AG04449 (cell line): ENCODE results near the gene KCTD16.

ENCODE experiments used
- CTCF ChIA-PET: fragments of 350-600 bp; formaldehyde crosslinking; extraction: SDS; loops from one replicate; lab custom pipeline; 2021; ENCODE audit warnings: antibody characterized with exemption; lab: Yijun Ruan, JAX
- POLR2A ChIA-PET: fragments of 400-600, 350-600 bp; formaldehyde crosslinking; extraction: SDS; loops from one replicate; lab custom pipeline; 2020; ENCODE audit warnings: antibody characterized with exemption, inconsistent platforms; lab: Yijun Ruan, JAX
- DNase-seq: peaks from one replicate; pipeline ENCODE4 v3.0.0-alpha.2; 2010; ENCODE audit warnings: low read depth, low spot score
- H3K4me3 ChIP-seq: 2 replicates; pipeline ENCODE4 v1.5.1; 2011; ENCODE audit warnings: low read depth, mild to moderate bottlenecking, control low read depth, low read length
- TF ChIP-seq, protein P1 (sequence below): IDR thresholded peaks from one replicate; pipeline ENCODE4 v1.5.1; 2011; ENCODE audit warnings: mild to moderate bottlenecking, moderate library complexity, low read length, control low read depth, inconsistent platforms; ENCODE audit not compliant: insufficient read depth; ENCODE audit errors: missing control alignments

KCTD16 gene

GRCh38 chr5:144367991-144368390 lies 197.3 kb downstream of the KCTD16 start:
- TF ChIP-seq, protein P1, sequence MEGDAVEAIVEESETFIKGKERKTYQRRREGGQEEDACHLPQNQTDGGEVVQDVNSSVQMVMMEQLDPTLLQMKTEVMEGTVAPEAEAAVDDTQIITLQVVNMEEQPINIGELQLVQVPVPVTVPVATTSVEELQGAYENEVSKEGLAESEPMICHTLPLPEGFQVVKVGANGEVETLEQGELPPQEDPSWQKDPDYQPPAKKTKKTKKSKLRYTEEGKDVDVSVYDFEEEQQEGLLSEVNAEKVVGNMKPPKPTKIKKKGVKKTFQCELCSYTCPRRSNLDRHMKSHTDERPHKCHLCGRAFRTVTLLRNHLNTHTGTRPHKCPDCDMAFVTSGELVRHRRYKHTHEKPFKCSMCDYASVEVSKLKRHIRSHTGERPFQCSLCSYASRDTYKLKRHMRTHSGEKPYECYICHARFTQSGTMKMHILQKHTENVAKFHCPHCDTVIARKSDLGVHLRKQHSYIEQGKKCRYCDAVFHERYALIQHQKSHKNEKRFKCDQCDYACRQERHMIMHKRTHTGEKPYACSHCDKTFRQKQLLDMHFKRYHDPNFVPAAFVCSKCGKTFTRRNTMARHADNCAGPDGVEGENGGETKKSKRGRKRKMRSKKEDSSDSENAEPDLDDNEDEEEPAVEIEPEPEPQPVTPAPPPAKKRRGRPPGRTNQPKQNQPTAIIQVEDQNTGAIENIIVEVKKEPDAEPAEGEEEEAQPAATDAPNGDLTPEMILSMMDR = no peak

DNA sequence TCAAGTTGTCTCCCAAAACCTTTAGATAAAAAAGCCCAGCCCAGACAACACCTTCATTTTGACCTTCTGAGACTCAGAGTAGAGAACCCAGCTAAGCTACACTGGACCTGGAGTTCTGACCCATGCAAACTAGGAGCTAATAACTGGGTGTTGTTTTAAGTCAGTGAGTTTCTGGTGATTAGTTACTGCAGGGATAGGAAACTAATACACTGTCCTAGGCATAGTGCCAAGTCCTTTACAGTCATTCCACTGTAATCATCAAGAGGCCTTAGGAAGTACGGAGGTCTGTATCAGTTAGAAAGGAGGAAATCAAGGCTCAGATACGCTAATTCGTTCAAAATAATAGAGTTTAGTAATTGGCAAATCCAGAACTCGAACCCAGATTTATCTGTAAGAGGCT lies 197.9 kb downstream of the KCTD16 start:
- DNase-seq = no peak
- TF ChIP-seq, protein P1 = no peak
- no peak overlapping the region for H3K4me3 ChIP-seq
- ChIA-PET CTCF (interaction anchor here (0.8 kb wide), 1 partner anchor 10 kb away, joined by 3 read pairs; no protein-coding TSS in a partner anchor), POLR2A (no interaction called here)

More at GRCh38 chr5:144367991-144368390, 197.3 kb downstream of the KCTD16 start:
- H3K4me3 ChIP-seq = no peak overlapping the region
- POLR2A ChIA-PET = no interaction called here
- no peak for DNase-seq
- CTCF ChIA-PET = interaction anchor here (0.7 to 0.8 kb wide), 2 partner anchors 10 to 176 kb away, joined by 3 read pairs; no protein-coding TSS in a partner anchor

- DNase-seq = no peak
Measured at GRCh38 chr5:144369006-144369405, 198.3 kb downstream of the KCTD16 start.

GRCh38 chr5:144370273-144370672 lies 199.6 kb downstream of the KCTD16 start:
- CTCF ChIA-PET = no interaction called here
- DNase-seq = no peak
- no peak overlapping the region for H3K4me3 ChIP-seq
- TF ChIP-seq, protein P1 = no peak
- POLR2A ChIA-PET = no interaction called here

More at GRCh38 chr5:144369006-144369405, 198.3 kb downstream of the KCTD16 start:
- no peak overlapping the region for H3K4me3 ChIP-seq
- POLR2A ChIA-PET = no interaction called here
- TF ChIP-seq, protein P1 = no peak
- CTCF ChIA-PET = no interaction called here

DNA sequence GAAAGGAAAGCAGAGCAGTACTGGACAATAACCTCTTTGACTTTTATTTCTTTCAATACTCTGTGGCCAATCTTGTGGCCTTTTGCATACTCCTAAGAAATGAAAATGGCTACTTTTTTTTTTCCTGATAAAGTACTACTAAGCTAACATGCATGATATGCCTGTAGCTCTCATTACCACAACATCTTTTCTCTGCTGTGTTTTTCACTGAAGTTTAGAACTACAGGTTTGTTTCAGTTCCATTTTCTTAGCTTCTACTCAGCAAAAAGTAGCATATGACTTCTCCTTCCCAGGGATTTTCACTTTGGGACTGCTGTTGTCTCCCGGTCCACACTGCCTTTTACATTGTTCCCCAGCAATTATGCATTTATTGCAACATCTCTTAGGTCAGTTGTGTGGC lies 204.0 kb downstream of the KCTD16 start:
- TF ChIP-seq, protein P1 = no peak
- ChIA-PET CTCF (no interaction called here), POLR2A (no interaction called here)
- no peak overlapping the region for H3K4me3 ChIP-seq
- no peak for DNase-seq

DNA sequence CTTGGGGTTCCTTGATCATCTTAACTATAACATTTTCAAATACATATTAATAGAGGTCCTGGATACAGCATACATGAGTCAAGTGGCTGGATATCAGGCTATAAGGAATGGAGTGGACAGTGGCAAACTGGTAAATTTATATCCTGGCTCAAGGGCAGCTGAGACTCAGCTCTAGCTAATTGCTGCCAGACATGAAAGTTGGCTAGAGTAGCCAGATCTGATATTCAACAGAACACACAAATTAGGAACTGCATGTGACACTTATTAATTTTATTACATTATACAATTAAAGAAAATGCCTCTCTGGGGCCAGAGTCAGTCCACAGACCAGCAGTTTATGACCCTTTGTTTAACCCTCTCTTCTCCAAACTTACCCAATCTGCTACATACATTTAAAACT lies 206.5 kb downstream of the KCTD16 start:
- POLR2A ChIA-PET = no interaction called here
- TF ChIP-seq, protein P1 = no peak
- CTCF ChIA-PET = no interaction called here
- no peak for DNase-seq
- H3K4me3 ChIP-seq = no peak overlapping the region
